Right ventricle myocardium superior (tissue), 1 donor: ENCODE data around the gene ARL6IP6. TPM values are rescaled to one million over a fixed set of nuclear protein-coding genes. Genes with fewer than 3 reads are reported as not detected.
"Not testable (repeated sequence)": the region's sequence is repeated elsewhere in the genome, so short reads cannot be mapped to it uniquely, and the experiment has no call there.

Experiments
- ATAC-seq: fragments of 200-7000 bp; cut with Tn5 transposase; one replicate; pipeline ENCODE4 v1.9.1; 2020; ENCODE audit warnings: mild to moderate bottlenecking; ENCODE audit not compliant: poor library complexity
- DNase-seq: peaks from one replicate; pipeline ENCODE4 v3.0.0-alpha.2; 2020
- intact Hi-C: fragments of 100-400 bp; cut with DNase I; formaldehyde crosslinking; loops from one replicate; pipeline ENCODE4 v1.11.2; 2022
- total RNA-seq: library from RNA; stranded (reverse); fragmentation: NEBNext Ultra II Directional; extraction: Animal tissue kit (Norgen Biotek cat#: 25700); gene quantifications from one replicate; pipeline ENCODE4 v1.2.1, GENCODE V29; 2021
- donor health status: DM: no; HTN: yes; CAD: no; lungs with severe emphysema.

Gene ARL6IP6
- total RNA-seq, 1 donor from 2014 or later, result 5.9 TPM

GRCh38 chr2:152718909-152719645 lies 657 bp downstream of the ARL6IP6 start:
- no peak for DNase-seq
- no peak for ATAC-seq
- intact Hi-C loops, result no loop called here

DNA sequence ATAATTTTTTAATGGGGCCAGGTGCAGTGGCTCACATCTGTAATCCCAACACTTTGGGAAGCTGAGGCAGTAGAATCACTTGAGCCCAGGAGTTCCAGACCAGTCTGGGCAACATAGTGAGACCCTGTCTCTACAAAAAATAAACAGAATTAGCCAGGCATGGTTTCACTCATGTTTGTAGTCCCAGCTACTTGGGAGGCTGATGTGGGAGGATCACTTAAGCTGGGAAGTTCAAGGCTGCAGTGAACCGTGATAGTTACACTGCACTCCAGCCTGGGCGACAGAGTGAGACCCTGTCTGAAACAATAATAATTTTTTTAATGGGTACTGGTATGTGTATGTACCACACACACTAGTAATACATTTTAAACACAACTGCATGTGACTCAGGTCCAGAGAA lies 2.4 kb downstream of the ARL6IP6 start:
- no peak for ATAC-seq

DNA sequence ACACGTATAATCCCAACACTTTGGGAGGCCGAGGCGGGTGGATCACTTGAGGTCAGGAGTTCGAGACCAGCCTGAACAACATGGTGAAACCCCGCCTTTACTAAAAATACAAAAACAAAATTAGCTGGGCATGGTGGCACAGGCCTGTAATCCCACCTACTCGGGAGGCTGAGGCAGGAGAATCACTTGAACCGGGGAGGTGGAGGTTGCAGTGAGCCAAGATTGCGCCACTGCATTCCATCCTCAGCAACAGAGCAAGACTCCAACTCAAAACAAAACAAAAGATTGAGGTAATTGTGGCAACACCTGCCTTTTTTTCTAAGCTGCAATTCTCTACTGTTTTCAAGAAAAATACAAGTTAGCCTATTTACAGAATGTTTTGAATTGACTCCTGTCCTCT lies 4.2 kb downstream of the ARL6IP6 start:
- DNase-seq, intact Hi-C loops, ATAC-seq: not testable (repeated sequence)

More for the DNA sequence above, 2.4 kb downstream of the ARL6IP6 start:
- DNase-seq, result no peak
- intact Hi-C loops, result no loop called here

DNA sequence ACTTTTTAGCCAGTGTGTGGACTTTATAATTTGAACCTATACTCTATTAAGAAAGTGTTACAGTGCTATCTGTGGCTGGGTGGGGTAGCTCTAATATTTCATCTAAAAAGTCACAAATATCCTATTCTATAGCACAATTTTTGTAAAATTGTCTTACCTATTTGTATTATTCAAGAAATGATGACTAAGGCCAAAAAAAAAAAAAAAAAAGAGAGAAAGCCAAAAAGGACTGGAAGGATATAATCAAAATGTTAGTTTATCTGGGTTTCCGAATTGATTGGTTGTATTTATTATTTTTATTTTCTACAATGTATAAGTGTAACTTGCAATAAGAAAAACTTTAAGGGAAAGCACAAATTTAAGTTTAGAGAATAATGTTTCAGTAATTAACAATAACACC lies 5.5 kb downstream of the ARL6IP6 start:
- ATAC-seq (no peak), DNase-seq (no peak)
- intact Hi-C loops, result no loop called here

DNA sequence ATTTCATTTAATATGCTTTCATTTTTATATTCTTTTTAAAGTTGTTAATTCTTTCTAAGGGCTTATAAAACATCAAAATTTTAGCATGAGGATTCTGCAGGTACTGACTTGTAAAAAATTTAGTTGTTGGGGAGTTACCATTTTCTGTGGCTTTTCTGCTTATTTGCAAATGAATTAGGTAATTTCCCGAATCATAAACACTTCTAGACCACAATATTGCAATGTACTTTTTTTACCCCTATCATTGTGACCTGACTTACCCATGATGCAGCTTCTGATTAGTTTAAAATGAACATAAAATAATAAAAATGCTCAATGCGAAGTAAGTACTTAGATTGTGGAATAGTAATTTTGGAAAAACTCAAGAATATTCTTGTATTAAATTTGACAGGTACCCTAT lies 11.4 kb downstream of the ARL6IP6 start:
- DNase-seq, result no peak
- intact Hi-C loops, result no loop called here
- ATAC-seq, result no peak

- ATAC-seq, result peak; percentile 46
- intact Hi-C loops, result no loop called here
Measured at GRCh38 chr2:152730591-152731333, 12.3 kb downstream of the ARL6IP6 start.

GRCh38 chr2:152737509-152737908 lies 19.1 kb downstream of the ARL6IP6 start:
- DNase-seq, intact Hi-C loops, ATAC-seq: not testable (repeated sequence)

More at GRCh38 chr2:152730591-152731333, 12.3 kb downstream of the ARL6IP6 start:
- no peak for DNase-seq

DNA sequence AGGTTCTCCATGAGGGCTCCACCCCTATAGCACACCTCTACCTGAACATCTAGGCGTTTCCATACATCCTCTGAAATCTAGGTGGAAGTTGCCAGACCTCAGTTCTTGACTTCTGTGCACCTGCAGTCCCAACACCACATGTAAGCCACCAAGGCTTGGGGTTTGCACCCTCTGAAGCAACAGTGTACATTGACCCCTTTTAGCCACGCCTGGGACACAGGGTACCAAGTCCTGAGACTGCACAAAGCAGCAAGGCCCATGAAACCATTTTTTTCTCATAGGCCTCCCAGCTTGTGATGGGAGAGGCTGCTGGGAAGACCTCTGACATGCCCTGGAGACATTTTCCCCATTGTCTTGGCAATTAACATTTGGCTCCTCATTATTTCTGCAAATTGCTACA lies 20.0 kb downstream of the ARL6IP6 start:
- no peak for ATAC-seq
- DNase-seq, result no peak
- intact Hi-C loops, result no loop called here

- ATAC-seq, DNase-seq, intact Hi-C loops: not testable (repeated sequence)
Measured at GRCh38 chr2:152739705-152740104, 21.3 kb downstream of the ARL6IP6 start.

GRCh38 chr2:152740743-152741328 lies 22.4 kb downstream of the ARL6IP6 start:
- intact Hi-C loops, result no loop called here
- DNase-seq, result no peak
- peak; percentile 43 for ATAC-seq

DNA sequence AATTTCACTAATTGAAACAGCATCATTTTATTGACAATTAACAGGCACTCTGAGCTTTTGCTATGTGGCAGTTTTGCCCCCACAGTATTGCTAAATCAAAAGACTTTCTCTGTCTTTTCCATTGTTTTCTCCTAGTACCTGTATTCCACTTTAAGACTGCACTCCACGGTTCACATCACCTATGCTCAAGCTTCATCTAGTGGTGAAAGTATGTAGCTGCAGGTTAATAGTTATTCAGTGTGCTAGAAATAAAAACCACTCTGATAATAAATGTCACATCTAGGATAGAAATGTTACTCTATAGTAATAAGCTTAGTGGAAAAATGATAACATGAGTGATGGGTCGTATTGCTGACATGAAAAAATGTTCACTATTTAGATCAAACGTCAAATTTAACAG lies 24.6 kb downstream of the ARL6IP6 start:
- DNase-seq (no peak), ATAC-seq (no peak)
- intact Hi-C loops, result no loop called here

- DNase-seq, intact Hi-C loops, ATAC-seq: not testable (repeated sequence)
Measured at GRCh38 chr2:152747751-152748150, 29.3 kb downstream of the ARL6IP6 start.

DNA sequence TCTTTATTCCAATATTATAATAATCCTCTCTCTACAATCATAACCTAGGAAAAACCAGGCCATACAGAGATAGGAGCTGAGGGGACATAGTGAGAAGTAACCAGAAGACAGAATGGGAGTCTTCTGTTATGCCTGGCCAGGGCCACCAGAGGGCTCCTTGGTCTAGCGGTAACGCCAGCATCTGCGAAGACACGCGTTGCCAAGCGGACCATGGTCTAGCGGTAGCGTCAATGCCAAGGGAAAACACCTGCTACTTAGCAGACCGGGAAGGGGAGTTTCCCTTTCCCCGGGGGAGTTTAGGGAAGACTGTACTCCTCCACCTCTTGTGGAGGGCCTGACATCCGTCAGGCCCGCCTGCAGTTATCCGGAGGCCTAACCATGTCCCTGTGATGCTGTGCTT lies 36.6 kb downstream of the ARL6IP6 start:
- ATAC-seq, result no peak
- intact Hi-C loops, result no loop called here

GRCh38 chr2:152759290-152760072 lies 41.1 kb downstream of the ARL6IP6 start:
- no peak for DNase-seq
- intact Hi-C loops, result no loop called here

More for the DNA sequence above, 36.6 kb downstream of the ARL6IP6 start:
- no peak for DNase-seq

DNA sequence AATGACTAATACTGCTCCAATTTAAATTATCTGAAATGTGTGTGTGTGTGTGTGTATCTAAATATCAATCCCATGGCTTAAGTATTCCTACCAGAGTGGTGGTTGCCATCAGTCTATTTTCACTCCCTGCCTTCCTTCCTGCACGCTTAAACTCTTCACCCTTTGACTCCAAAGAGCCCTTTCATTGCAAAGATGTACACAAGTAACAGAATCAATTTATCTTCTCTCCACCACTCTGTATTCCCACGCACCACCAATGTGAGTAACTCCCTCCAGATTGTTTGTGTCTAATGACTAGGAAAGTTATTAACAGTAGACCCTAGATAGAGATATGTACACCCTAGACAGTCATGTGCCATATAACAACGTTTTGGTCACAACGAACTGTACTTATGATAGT lies 42.8 kb downstream of the ARL6IP6 start:
- intact Hi-C loops, result no loop called here
- ATAC-seq (no peak), DNase-seq (no peak)

More at GRCh38 chr2:152759290-152760072, 41.1 kb downstream of the ARL6IP6 start:
- no peak for ATAC-seq

DNA sequence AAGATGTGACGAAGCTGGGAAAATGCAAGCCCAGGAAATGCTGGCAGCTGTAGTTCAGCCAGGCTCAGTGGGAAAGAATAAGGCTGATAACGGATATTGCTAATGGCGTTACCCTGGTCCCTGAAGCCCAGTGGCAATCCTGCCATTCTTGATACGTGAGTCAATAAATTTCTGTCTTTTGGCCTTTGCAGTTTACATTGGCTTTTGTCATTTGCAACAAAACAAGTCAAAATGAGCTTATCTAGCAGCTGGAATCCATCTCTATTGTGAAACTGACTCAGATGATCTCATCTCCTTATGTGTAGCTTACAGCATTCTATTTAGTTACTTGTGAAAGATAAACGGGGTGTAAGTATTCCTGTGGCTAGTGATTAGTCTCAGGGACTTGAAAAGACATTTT lies 43.8 kb downstream of the ARL6IP6 start:
- peak; percentile 84 for ATAC-seq
- intact Hi-C loops, result no loop called here
- peak; percentile 33 for DNase-seq

DNA sequence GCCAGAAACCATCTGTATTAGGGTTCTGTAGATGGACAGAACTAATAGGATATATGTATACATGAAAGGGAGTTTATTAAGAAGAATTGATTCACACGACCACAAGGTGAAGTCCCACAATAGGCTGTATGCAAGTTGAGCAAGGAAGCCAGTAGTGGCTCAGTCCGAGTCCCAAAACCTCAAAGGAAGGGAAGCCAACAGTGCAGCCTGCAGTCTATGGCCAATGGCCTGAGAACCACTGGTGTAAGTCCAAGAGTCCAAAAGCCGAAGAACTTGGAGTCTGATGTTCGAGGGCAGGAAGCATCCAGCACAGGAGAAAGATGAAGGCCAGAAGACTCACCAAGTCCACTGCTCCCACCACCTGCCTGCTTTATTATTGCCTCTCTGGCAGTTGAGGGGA lies 44.8 kb downstream of the ARL6IP6 start:
- intact Hi-C loops, DNase-seq: not testable (repeated sequence)
- peak; percentile 59 for ATAC-seq

GRCh38 chr2:152763651-152764050 lies 45.2 kb downstream of the ARL6IP6 start:
- ATAC-seq (no peak), DNase-seq (no peak)
- intact Hi-C loops, result no loop called here

DNA sequence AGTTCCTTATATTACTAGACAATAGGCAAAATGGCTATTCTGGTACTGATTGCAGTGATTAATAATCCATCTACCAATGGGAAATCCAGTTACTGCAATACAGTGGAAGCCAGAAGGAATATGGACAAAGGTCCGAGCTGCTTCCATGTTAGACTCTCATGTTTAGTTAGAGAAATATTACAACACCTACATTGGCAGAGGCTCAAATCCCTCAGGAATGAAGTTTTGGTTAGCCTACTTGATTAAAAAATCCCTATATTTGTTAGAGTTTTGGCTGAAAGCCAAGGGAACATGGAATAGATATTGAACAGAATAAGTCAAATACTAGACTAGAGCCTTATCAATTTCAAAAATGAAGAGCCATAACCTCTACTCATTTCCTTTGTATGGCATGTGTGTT lies 48.5 kb downstream of the ARL6IP6 start:
- intact Hi-C loops, result no loop called here
- no peak for ATAC-seq
- DNase-seq, result no peak
